GM04504 (cell line): Measurements from ENCODE around the gene TMC8.
"Not testable (repeated sequence)": the region's sequence is repeated elsewhere in the genome, so short reads cannot be mapped to it uniquely, and the experiment has no call there.

Experiments
- DNase-seq: peaks from one replicate; pipeline ENCODE4 v3.0.0-alpha.2; 2012; ENCODE audit warnings: low read depth

Gene TMC8

GRCh38 chr17:78130437-78131101, at the start of gene TMC8:
Gene TMC8, plus strand, starts transcription at chr17:78130771. Its CDS starts 818 bp downstream, at chr17:78131589.
- no peak for DNase-seq

- DNase-seq: no peak
Measured at GRCh38 chr17:78081551-78081950, 49.0 kb upstream of the TMC8 start.

- DNase-seq: not testable (repeated sequence)
Measured at GRCh38 chr17:78082355-78082872, 48.2 kb upstream of the TMC8 start.

- no peak for DNase-seq
Measured at GRCh38 chr17:78082988-78083387, 47.6 kb upstream of the TMC8 start.

- DNase-seq: no peak
Measured at GRCh38 chr17:78086740-78087139, 43.8 kb upstream of the TMC8 start.

GRCh38 chr17:78088529-78088928, 42.0 kb upstream of the TMC8 start:
- DNase-seq: no peak

- no peak for DNase-seq
Measured at GRCh38 chr17:78089576-78090281, 40.8 kb upstream of the TMC8 start.

- DNase-seq: no peak
Measured at GRCh38 chr17:78092794-78093324, 37.7 kb upstream of the TMC8 start.

- no peak for DNase-seq
Measured at GRCh38 chr17:78095035-78095434, 35.5 kb upstream of the TMC8 start.

GRCh38 chr17:78096093-78096492, 34.5 kb upstream of the TMC8 start:
- no peak for DNase-seq

- DNase-seq: no peak
Measured at GRCh38 chr17:78101112-78101511, 29.5 kb upstream of the TMC8 start.

- no peak for DNase-seq
Measured at GRCh38 chr17:78101542-78101941, 29.0 kb upstream of the TMC8 start.

- DNase-seq: no peak
Measured at GRCh38 chr17:78103311-78103710, 27.3 kb upstream of the TMC8 start.

- no peak for DNase-seq
Measured at GRCh38 chr17:78104540-78104941, 26.0 kb upstream of the TMC8 start.

GRCh38 chr17:78105101-78105500, 25.5 kb upstream of the TMC8 start:
- no peak for DNase-seq

GRCh38 chr17:78105551-78105950, 25.0 kb upstream of the TMC8 start:
- no peak for DNase-seq

GRCh38 chr17:78106211-78106610, 24.4 kb upstream of the TMC8 start:
- no peak for DNase-seq

- no peak for DNase-seq
Measured at GRCh38 chr17:78107457-78107856, 23.1 kb upstream of the TMC8 start.

GRCh38 chr17:78107976-78108725, 22.4 kb upstream of the TMC8 start:
- no peak for DNase-seq

- no peak for DNase-seq
Measured at GRCh38 chr17:78108726-78109488, 21.7 kb upstream of the TMC8 start.

GRCh38 chr17:78109489-78109761, 21.1 kb upstream of the TMC8 start:
- DNase-seq: no peak
